ENCODE data around the gene C17orf113. TPM values are rescaled to one million over a fixed set of nuclear protein-coding genes. Genes with fewer than 3 reads are reported as not detected.
"Not testable (repeated sequence)": the region's sequence is repeated elsewhere in the genome, so short reads cannot be mapped to it uniquely, and the experiment has no call there.

Gene C17orf113
- total and polyA plus RNA-seq, 8 donors = 1.2 to 2.2 (median 1.8) TPM

DNA sequence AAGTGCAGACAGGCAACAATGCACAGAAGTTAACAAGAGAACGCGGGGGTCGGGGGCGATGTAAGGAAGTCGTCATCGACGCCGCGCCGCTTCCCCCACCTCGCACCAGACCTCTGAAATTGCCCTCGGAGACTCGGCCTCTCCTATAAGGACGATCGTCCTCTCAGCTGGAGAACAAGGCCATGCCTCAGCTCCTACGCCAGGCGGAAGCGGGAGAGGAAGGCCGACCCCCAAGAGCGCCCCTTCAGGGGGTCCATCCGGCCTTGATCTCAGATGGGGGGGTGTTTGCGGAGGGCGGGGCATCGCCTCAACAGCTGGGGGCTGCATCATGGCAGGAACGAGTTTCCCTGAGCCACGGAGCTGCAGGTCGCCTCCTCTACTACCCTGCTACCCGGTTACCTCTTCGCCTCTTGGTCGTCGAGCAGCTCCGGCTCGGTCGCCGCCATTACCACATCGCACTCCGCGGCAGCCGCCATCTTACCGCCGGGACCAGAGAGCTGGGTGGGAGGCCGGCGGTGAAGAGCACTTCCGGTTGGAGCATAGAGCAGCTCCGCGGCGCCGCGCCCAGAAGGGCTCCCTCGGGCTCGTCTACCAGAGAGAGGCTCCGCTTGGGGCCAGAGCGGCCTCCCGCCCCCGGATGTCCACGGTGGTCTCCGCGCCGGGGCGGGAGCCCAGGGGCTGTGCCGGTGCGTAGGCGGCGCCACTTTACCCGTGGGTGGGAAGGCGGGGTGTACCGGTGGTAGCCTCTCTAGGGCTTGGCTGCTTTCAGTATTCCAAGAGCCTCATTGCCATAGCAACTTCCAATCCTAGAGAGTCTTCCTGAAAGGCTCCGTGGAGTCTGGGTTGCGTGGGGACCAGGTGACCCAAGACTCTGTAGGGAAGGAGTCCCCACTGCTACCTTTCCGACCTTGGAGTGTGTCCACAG is 33.2 kb downstream of the C17orf113 start, which contains the start of gene DNAJC7:
Gene DNAJC7 (minus strand): TSS at position 499 of the 925 bp plus-strand sequence. CDS start 23 bp downstream, at position 476.
- WGBS, 2 donors = 0% methylated on average over 69 to 70 of the region's 70 CpGs
- Histone ChIP-seq H3K27ac (peak within 1 kb of the TSS; percentile 79 to 91 (median 83)), H3K27me3 (no peaks in the 10 kb centered on the region), H3K9me3 (no peaks in the 10 kb centered on the region), H3K36me3 (peaks cover 0 to 1% (median 0%) of the 10 kb centered on the region in 3 donors), H3K4me3 (peak within 1 kb of the TSS; percentile 68 to 94 (median 89)), H3K4me1 (peaks cover 24 to 28% (median 24%) of the 10 kb centered on the region in 3 donors)
- TF ChIP-seq, protein P1, sequence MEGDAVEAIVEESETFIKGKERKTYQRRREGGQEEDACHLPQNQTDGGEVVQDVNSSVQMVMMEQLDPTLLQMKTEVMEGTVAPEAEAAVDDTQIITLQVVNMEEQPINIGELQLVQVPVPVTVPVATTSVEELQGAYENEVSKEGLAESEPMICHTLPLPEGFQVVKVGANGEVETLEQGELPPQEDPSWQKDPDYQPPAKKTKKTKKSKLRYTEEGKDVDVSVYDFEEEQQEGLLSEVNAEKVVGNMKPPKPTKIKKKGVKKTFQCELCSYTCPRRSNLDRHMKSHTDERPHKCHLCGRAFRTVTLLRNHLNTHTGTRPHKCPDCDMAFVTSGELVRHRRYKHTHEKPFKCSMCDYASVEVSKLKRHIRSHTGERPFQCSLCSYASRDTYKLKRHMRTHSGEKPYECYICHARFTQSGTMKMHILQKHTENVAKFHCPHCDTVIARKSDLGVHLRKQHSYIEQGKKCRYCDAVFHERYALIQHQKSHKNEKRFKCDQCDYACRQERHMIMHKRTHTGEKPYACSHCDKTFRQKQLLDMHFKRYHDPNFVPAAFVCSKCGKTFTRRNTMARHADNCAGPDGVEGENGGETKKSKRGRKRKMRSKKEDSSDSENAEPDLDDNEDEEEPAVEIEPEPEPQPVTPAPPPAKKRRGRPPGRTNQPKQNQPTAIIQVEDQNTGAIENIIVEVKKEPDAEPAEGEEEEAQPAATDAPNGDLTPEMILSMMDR (IDR thresholded peaks at IDR 0.05) = no peak
- FAIRE-seq (no peak), DNase-seq (peak; percentile 87 to 97 (median 90)), ATAC-seq (peak; percentile 92 to 96 (median 93))
- intact Hi-C loops (cut with DNase I) = no loop called here

DNA sequence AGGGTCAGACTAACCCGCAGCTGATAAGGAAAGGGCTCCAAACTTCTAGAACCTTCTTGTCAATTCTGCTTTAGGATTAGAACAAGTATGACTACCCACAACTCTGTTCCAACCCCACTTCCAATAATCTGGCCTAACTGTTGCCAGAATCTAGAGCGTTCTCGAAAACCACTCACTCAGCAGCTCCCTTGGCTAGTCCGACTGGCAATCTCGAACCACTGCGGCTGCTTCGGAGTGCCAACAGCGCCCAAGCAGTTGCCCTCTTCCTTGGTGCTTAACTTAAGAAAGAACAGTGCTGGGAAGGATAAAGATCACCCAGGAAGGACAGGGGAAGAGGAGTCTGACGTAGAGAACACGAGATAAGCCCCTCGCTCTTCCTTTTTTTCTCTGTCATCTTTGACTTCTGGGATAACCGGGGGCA is 34.0 kb downstream of the C17orf113 start:
- peak overlapping the region; percentile 68 to 94 (median 89) for H3K4me3 ChIP-seq
- no peak for FAIRE-seq
- peak in 2 of 4 donors; percentile 2 to 11 for ATAC-seq
- WGBS, 2 donors = 1 to 3% methylated on average over 12 of the region's 12 CpGs
- H3K36me3 ChIP-seq = no peaks in the 10 kb centered on the region
- TF ChIP-seq, protein P1 (IDR thresholded peaks at IDR 0.05) = no peak
- H3K27me3 ChIP-seq = no peaks in the 10 kb centered on the region
- no peak for DNase-seq
- H3K27ac ChIP-seq = peak overlapping the region; percentile 79 to 91 (median 83)
- peaks cover 24 to 27% (median 24%) of the 10 kb centered on the region in 3 donors for H3K4me1 ChIP-seq
- H3K9me3 ChIP-seq = no peaks in the 10 kb centered on the region
- intact Hi-C loops (cut with DNase I) = no loop called here

DNA sequence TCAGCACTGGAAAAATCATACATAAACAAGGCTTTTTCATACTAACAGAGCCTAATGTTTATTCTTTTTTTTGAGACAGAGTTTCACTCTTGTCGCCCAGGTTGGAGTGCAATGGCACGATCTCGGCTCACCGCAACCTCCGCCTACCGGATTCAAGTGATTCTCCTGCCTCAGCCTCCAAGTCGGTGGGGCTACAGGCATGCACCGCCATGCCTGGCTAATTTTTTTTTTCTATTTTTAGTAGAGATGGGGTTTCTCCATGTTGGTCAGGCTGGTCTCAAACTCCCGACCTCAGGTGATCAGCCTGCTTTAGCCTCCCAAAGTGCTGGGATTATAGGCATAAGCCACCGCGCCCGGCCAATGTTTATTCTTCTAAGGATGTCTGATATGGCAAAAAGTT is 36.7 kb downstream of the C17orf113 start:
- WGBS, 2 donors = 78 to 80% methylated on average over 12 of the region's 12 CpGs
- H3K27ac ChIP-seq; H3K36me3 ChIP-seq; ATAC-seq; H3K27me3 ChIP-seq; H3K9me3 ChIP-seq; intact Hi-C loops (cut with DNase I); FAIRE-seq; DNase-seq; H3K4me3 ChIP-seq: not testable (repeated sequence)
- peaks cover 14 to 17% (median 15%) of the 10 kb centered on the region in 3 donors for H3K4me1 ChIP-seq

DNA sequence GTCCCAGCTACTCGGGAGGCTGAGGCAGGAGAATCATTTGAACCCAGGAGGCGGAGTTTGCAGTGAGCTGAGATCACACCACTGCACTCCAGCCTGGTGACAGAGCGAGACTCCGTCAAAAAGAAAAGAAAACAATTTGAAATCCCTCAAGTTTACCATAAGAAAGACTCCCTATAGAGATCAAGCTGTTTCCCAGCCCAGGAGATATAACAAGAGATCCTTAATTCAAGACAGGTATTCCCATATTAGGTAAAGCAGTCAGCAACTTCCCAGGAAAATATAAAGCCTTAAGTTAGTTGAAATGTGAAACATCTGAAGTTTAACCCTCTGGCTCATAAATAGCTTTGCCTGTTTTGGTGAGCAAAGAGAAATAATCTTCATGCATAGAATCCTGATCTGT is 38.0 kb downstream of the C17orf113 start:
- H3K4me1 ChIP-seq = peaks cover 7 to 12% (median 10%) of the 10 kb centered on the region in 3 donors
- intact Hi-C loops (cut with DNase I); H3K27ac ChIP-seq; H3K4me3 ChIP-seq; ATAC-seq; H3K9me3 ChIP-seq; DNase-seq; FAIRE-seq; H3K27me3 ChIP-seq; H3K36me3 ChIP-seq: not testable (repeated sequence)
- WGBS, 2 donors = 82 to 88% methylated on average over 4 of the region's 4 CpGs

DNA sequence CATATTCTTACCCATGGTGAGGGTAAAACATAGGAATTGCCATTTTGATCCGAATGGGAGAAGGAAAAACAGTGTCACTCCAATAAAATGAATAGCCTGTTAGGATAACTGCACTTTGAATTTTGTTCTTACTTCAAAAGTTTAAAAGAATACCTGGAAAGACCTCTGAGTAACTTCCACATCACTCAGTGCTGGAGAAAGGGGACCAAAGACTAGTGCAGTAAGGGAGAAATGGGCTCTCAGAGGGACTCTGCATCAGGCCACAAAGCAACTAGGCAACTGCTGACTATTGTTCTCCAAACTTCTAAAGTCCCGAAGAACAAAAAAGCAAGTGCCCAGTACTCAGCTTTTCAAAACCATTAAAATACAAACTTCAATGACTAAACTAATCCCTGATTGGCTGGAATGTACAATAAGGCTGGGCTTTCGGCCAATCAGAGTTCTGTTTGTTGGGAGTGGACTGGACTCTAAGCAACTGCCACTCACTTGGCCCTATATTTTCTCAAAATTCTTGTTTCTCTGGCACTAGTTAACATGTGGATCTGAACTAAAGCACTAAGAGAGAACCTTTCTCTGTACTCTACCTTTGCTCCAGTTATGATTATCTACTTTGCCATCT is 39.4 kb downstream of the C17orf113 start:
- FAIRE-seq (no peak), ATAC-seq (peak in 1 of 4 donors; percentile 26), DNase-seq (no peak)
- WGBS, 2 donors = 96% methylated on average over 3 of the region's 3 CpGs
- Histone ChIP-seq H3K4me3 (no peak overlapping the region), H3K4me1 (peaks cover 5 to 11% (median 8%) of the 10 kb centered on the region in 3 donors), H3K36me3 (no peaks in the 10 kb centered on the region), H3K27ac (no peak overlapping the region), H3K9me3 (no peaks in the 10 kb centered on the region), H3K27me3 (no peaks in the 10 kb centered on the region)
- intact Hi-C loops (cut with DNase I) = no loop called here
- TF ChIP-seq, protein P1 (IDR thresholded peaks at IDR 0.05) = no peak

DNA sequence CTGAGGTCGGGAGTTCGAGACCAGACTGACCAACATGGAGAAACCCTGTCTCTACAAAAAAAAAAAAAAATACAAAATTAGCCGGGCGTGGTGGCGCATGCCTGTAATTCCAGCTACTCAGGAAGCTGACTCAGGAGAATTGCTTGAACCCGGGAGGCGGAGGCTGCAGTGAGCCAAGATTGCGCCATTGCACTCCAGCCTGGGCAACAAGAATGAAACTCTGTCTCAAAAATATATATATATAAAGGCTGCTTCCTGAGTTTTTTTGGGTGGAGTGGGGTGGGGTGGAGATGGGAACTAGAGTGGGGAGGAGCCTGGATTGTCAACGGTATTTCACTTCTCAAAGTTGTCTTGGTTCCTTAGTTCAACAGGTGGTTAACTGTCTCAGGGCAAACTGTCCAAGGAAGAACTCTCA is 40.1 kb downstream of the C17orf113 start:
- ATAC-seq = peak in 2 of 4 donors; percentile 9 to 36
- H3K36me3 ChIP-seq; FAIRE-seq; H3K4me3 ChIP-seq; H3K27ac ChIP-seq; H3K4me1 ChIP-seq; H3K9me3 ChIP-seq; H3K27me3 ChIP-seq; intact Hi-C loops (cut with DNase I); DNase-seq: not testable (repeated sequence)
- 64 to 78% methylated on average over 9 of the region's 9 CpGs for WGBS, 2 donors
